HEK293T (cell line): ENCODE results near the gene DLG5.

Source experiments
- CTCF ChIA-PET: fragments of 350-600 bp; formaldehyde crosslinking; extraction: SDS; loops from one replicate; lab custom pipeline; 2021; ENCODE audit warnings: antibody characterized with exemption, inconsistent platforms; lab: Yijun Ruan, JAX
- POLR2A ChIA-PET: fragments of 350-600 bp; formaldehyde crosslinking; extraction: SDS; loops from one replicate; lab custom pipeline; 2020; ENCODE audit warnings: antibody characterized with exemption, inconsistent platforms; lab: Yijun Ruan, JAX
- DNase-seq: peaks from one replicate; pipeline ENCODE4 v3.0.0; 2012; ENCODE audit warnings: mixed read lengths; ENCODE audit errors: extremely low spot score
- ARNT ChIP-seq: fragments of 450-650 bp; IDR thresholded peaks from 2 replicates; pipeline ENCODE4 v1.6.1; 2017; ENCODE audit warnings: mild to moderate bottlenecking
- BHLHE40 ChIP-seq: fragments of 450-650 bp; IDR thresholded peaks from 2 replicates; pipeline ENCODE4 v1.6.1; 2016; ENCODE audit warnings: mild to moderate bottlenecking, moderate library complexity, borderline replicate concordance
- CTBP1 ChIP-seq: fragments of 450-650 bp; IDR thresholded peaks from 2 replicates; pipeline ENCODE4 v1.6.1; 2016; ENCODE audit warnings: borderline replicate concordance
- ELF4 ChIP-seq: fragments of 450-650 bp; IDR thresholded peaks from 2 replicates; pipeline ENCODE4 v1.6.1; 2017; ENCODE audit warnings: antibody characterized with exemption
- FOXA1 ChIP-seq: fragments of 450-650 bp; IDR thresholded peaks from 2 replicates; pipeline ENCODE4 v1.6.1; 2016; ENCODE audit warnings: mild to moderate bottlenecking
- FOXK2 ChIP-seq: fragments of 450-650 bp; IDR thresholded peaks from 2 replicates; pipeline ENCODE4 v1.6.1; 2016; ENCODE audit warnings: mild to moderate bottlenecking
- FOXM1 ChIP-seq: fragments of 450-650 bp; IDR thresholded peaks from 2 replicates; pipeline ENCODE4 v1.6.1; 2017; ENCODE audit warnings: mild to moderate bottlenecking, borderline replicate concordance
- HDGF ChIP-seq: fragments of 450-650 bp; IDR thresholded peaks from 2 replicates; pipeline ENCODE4 v1.6.1; 2017; ENCODE audit warnings: antibody characterized with exemption, borderline replicate concordance
- L3MBTL2 ChIP-seq: fragments of 450-650 bp; conservative IDR thresholded peaks from 2 replicates; pipeline ENCODE4 v1.6.1; 2016; ENCODE audit warnings: mild to moderate bottlenecking
- LEF1 ChIP-seq: fragments of 450-650 bp; IDR thresholded peaks from 2 replicates; pipeline ENCODE4 v1.6.1; 2017; ENCODE audit warnings: mild to moderate bottlenecking, borderline replicate concordance
- NFRKB ChIP-seq: fragments of 450-650 bp; IDR thresholded peaks from 2 replicates; pipeline ENCODE4 v1.6.1; 2016; ENCODE audit warnings: mild to moderate bottlenecking, moderate library complexity
- PKNOX1 ChIP-seq: fragments of 450-650 bp; IDR thresholded peaks from 2 replicates; pipeline ENCODE4 v1.6.1; 2016
- SP1 ChIP-seq: fragments of 450-650 bp; IDR thresholded peaks from 2 replicates; pipeline ENCODE4 v1.6.1; 2017
- SUZ12 ChIP-seq: fragments of 450-650 bp; IDR thresholded peaks from 2 replicates; pipeline ENCODE4 v1.6.1; 2016; ENCODE audit warnings: mild to moderate bottlenecking
- TARDBP ChIP-seq: fragments of 450-650 bp; IDR thresholded peaks from 2 replicates; pipeline ENCODE4 v1.6.1; 2016
- ZNF384 ChIP-seq: fragments of 450-650 bp; IDR thresholded peaks from 2 replicates; pipeline ENCODE4 v1.6.1; 2016

The DLG5 gene

GRCh38 chr10:77881636-77882035, 44.9 kb downstream of the DLG5 start:
- POLR2A ChIA-PET, result no interaction called here
- DNase-seq, result no peak
- TF ChIP-seq BHLHE40 (no peak), TARDBP (no peak), ARNT (no peak), ZNF384 (no peak), ELF4 (no peak), PKNOX1 (no peak), FOXK2 (no peak), LEF1 (no peak), SUZ12 (no peak), CTBP1 (no peak), FOXM1 (no peak), NFRKB (no peak), SP1 (no peak), FOXA1 (no peak)
- CTCF ChIA-PET, result no interaction called here

GRCh38 chr10:77881222-77881621, 45.3 kb downstream of the DLG5 start:
- DNase-seq, result no peak
- CTCF ChIA-PET, result no interaction called here
- POLR2A ChIA-PET, result no interaction called here
- no peak for TF ChIP-seq ZNF384
- no peak for TF ChIP-seq L3MBTL2
- no peak for TF ChIP-seq FOXM1
- TF ChIP-seq PKNOX1, result no peak
- TF ChIP-seq SUZ12, result no peak
- TF ChIP-seq ELF4, result no peak
- TF ChIP-seq NFRKB, result no peak
- no peak for TF ChIP-seq TARDBP
- TF ChIP-seq ARNT, result no peak
- no peak for TF ChIP-seq LEF1

- DNase-seq, result no peak
- ChIA-PET POLR2A (no interaction called here), CTCF (no interaction called here)
- TF ChIP-seq LEF1 (no peak), FOXK2 (no peak), HDGF (no peak), SUZ12 (no peak), BHLHE40 (no peak), ELF4 (no peak), CTBP1 (no peak), L3MBTL2 (no peak), FOXM1 (no peak), NFRKB (no peak), TARDBP (no peak), ZNF384 (no peak), ARNT (no peak), SP1 (no peak), PKNOX1 (no peak), FOXA1 (no peak)
Observed at GRCh38 chr10:77879710-77880109, 46.8 kb downstream of the DLG5 start.

- TF ChIP-seq SUZ12, result no peak
- TF ChIP-seq CTBP1, result no peak
- TF ChIP-seq BHLHE40, result no peak
- no peak for TF ChIP-seq ELF4
- TF ChIP-seq PKNOX1, result no peak
- TF ChIP-seq L3MBTL2, result no peak
- no peak for TF ChIP-seq FOXK2
- no peak for TF ChIP-seq SP1
- CTCF ChIA-PET, result interaction anchor here (0.6 kb wide), 1 partner anchor 1790 kb away, joined by 3 read pairs; no protein-coding TSS in a partner anchor
- POLR2A ChIA-PET, result no interaction called here
- DNase-seq, result no peak
Observed at GRCh38 chr10:77879065-77879464, 47.5 kb downstream of the DLG5 start.

- peak; percentile 19 for DNase-seq
- ChIA-PET POLR2A (no interaction called here), CTCF (no interaction called here)
- no peak for TF ChIP-seq CTBP1
- TF ChIP-seq HDGF, result no peak
- no peak for TF ChIP-seq FOXM1
- TF ChIP-seq FOXA1, result no peak
- no peak for TF ChIP-seq FOXK2
- no peak for TF ChIP-seq TARDBP
- TF ChIP-seq BHLHE40, result no peak
- TF ChIP-seq ELF4, result no peak
- TF ChIP-seq ZNF384, result no peak
Observed at GRCh38 chr10:77877441-77878344, 48.9 kb downstream of the DLG5 start.
